GM18508 (cell line): ENCODE results near the gene CEP250.
"Not testable (repeated sequence)": the region's sequence is repeated elsewhere in the genome, so short reads cannot be mapped to it uniquely, and the experiment has no call there.

Source experiments
- ATAC-seq: cut with Tn5 transposase; IDR thresholded peaks from one replicate; pipeline ENCODE4 v1.9.1; 2021; ENCODE audit warnings: moderate number of reproducible peaks; ENCODE audit not compliant: insufficient read depth, unreplicated experiment

Gene CEP250

GRCh38 chr20:35449855-35450254, 5.5 kb upstream of the CEP250 start:
- ATAC-seq, result not testable (repeated sequence)

DNA sequence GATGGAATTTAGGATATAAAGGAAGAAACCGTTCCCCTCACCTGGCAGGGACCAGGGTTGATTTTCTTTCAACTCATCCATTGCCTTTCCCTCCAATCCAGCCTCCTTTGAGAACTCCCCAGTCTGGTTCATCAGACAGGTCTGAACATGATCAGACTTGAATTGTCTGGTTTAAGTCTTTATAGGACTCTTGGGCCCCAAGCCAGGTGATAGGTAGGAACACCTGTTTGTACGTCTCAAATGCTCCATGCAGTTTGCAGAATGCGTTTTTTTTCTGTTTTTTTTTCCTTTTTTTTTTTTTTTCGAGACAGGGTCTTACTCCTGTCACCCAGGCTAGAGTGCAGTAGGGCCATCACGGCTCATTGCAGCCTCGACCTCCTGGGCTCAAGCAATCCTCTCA, 4.1 kb upstream of the CEP250 start:
- no peak for ATAC-seq

- no peak for ATAC-seq
Measured at GRCh38 chr20:35453647-35454046, 1.8 kb upstream of the CEP250 start.

DNA sequence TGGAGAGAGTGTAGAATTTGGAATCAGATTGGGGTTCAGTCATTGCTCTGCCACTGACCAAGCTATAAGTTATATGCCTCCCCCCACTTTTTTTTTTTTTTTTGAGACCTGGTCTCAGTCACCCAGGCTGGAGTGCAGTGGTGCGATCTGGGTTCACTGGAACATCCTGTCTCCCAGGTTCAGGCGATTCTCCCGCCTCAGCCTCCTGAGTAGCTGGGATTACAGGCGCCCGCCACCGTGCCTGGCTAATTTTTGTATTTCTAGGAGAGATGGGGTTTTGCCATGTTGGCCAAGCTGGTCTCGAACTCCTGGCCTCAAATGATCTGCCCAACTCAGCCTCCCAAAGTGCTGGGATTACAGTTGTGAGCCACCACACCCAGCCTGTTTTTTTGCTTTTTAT, 1.3 kb downstream of the CEP250 start:
- ATAC-seq, result not testable (repeated sequence)

DNA sequence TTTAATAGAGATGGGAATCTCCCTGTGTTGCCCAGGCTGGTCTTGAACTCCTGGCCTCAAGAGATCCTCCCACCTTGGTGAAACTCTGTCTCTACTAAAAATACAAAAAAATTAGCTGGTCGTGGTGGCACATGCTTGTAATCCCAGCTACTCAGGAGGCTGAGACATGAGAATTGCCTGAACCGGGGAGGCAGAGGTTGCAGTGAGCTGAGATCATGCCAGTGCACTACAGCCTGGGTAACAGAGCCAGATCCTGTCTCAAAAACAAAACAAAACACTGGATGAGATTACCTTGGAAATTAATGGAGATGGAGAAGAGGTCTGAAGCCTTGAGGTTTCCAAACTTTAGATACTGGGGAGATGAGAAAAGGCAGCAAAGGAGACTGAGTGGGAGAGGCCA, 2.1 kb downstream of the CEP250 start:
- not testable (repeated sequence) for ATAC-seq

DNA sequence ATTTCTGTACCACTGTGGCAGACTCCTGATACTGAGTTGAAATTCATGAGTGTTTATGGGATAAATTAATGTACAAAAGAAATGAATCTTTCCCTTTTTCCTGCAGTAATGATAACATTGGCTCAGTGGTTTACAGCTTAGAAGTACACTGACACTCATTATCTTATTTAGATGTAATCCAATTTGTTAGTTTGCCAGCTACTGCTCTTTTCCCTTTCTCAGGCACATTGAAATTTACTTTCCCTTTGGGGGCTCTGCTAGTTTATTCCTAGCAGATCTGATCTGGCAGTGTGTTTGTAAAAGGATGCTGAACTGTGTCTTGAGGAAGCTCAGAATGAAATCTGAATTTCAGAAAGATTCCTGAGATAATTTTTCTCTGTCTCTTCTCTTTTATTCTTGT, 3.0 kb downstream of the CEP250 start:
- ATAC-seq, result no peak

DNA sequence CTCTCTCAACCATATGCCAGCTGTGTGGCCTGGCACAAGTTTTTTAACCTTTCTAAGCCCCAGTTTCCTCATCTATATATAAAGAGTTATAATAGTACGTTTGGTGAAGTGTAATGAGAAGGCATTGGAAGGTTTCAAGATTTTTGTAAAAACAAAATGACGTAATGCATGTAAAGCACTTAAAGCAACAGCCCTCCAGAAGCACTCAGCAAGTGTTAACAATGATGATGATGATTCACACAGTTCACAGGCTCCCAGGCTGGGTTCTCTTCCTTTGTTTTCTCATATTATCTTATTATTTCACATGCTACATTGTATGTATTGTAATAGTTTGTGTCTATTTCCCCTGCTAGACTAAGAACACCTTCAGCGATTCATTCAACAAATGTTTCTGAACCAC, 6.2 kb downstream of the CEP250 start:
- ATAC-seq, result no peak

- ATAC-seq, result no peak
Measured at GRCh38 chr20:35462351-35462750, 7.0 kb downstream of the CEP250 start.

- no peak for ATAC-seq
Measured at GRCh38 chr20:35463455-35464300, 8.3 kb downstream of the CEP250 start.

DNA sequence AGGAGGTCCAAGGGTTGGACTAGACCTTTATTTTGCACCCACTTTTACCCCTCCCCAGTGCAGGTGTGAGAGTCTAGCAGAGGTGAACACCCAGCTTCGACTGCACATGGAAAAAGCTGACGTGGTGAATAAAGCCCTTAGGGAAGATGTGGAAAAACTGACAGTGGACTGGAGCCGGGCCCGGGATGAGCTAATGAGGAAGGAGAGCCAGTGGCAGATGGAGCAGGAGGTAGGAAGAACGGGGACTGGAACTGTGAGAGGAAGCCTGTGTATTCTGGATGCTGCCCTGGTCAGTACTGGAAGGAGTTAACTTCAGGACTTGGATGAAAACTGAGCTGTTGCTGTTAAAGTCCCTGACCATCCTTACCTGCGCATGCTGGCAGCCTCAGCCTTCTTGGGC, 10.6 kb downstream of the CEP250 start:
- no peak for ATAC-seq

GRCh38 chr20:35466856-35467255, 11.5 kb downstream of the CEP250 start:
- ATAC-seq, result no peak

DNA sequence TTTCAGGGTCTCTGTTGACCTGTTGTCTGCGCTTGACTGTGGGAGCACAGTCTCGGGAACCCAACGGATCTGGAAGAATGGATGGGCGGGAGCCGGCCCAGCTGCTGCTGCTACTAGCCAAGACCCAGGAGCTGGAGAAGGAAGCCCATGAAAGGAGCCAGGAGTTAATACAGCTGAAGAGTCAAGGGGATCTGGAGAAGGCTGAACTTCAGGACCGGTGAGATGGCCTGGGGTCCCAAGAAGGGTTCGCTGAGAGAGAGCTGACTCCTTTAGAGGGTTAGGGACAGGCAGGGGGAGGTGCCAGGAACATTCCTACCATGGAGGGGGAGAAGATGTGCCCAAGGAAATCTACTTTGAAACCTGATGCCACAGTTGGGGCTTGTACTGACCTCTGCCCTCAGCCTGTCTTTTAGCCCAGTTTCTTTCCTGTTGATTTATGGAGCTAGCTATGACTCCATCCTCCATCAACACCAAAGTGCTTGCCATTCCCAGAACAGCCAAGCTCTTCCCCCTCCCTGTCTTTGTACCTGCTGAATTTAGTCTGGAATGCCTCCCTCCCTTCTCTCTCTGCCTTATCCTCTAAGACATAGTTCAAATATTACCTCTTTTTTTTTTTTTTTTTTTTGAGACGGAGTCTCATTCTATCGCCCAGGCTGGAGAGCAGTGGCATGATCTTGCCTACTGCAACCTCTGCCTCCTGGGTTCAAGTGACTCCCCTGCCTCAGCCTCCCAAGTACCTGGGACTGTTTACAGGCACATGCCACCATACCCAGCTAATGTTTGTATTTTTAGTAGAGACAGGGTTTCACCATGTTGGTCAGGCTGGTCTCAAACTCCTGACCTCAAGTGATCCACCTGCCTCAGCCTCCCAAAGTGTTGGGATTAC, 12.2 kb downstream of the CEP250 start:
- ATAC-seq, result no peak

DNA sequence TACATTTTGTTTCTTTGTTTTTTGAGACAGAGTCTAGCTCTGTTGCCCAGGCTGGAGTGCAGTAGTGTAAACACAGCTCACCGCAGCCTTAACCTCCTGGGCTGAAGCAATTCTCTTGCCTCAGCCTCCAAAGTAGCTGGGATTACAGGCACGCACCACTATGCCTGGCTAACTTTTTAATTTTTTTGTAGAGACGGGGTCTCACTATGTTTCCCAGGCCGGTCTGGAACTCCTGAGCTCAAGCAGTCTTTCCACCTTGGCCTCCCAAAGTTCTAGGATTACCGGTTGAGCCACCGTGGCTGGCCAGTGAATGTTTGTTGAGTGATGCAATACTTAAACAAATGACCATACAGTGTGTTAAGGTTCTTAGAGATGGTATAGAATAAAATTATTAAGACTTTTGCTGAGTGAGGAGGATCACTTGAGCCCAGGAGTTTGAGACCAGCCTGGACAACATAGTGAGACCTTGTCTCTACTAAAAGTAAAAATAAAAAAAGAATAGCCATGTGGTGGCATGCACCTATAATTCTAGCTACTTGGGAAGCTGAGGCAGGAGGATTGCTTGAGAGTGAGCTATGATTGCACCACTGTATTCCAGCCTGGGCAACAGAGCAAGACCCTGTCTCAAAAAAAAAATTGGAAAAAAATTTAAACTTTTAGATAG, 13.4 kb downstream of the CEP250 start:
- no peak for ATAC-seq

DNA sequence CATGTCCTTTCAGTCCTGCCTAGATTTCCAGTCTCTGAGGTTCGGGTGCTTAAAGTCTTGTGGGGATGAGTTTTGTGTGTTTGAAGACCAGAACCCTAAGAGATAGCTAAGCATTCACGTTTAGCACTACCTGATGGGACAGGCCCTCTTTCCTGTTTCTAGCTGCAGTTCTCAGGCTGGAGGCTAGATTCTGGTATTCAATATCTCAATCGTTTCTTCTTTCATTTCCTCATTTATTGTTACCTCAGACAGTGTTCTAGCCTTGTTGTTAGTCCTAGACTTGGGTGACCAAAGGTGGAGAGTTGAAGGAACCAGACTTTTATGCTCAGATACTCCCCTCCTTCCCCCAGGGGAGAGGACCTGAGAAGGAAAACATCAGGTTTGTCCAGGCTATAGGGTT, 16.8 kb downstream of the CEP250 start:
- no peak for ATAC-seq

GRCh38 chr20:35473684-35474083, 18.3 kb downstream of the CEP250 start:
- ATAC-seq, result no peak

GRCh38 chr20:35474303-35474871, 19.0 kb downstream of the CEP250 start:
- no peak for ATAC-seq

DNA sequence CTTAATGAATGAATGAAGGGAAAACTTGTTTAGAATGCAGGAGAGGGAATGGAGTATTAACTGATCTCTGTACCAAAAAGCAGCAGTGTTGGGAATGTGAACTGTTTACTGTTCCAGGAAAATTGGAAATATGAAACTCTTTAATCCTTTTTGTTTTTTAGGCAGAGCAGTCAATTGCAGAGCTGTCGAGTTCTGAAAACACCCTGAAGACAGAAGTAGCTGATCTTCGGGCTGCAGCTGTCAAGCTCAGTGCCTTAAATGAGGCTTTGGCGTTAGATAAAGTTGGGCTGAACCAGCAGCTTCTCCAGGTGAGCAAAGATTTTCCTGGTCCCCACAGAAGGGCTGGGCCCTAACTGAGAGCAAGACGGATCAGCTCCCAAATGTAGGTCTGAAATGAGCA, 20.9 kb downstream of the CEP250 start:
- ATAC-seq, result no peak

GRCh38 chr20:35478804-35479472, 23.5 kb downstream of the CEP250 start:
- no peak for ATAC-seq

- ATAC-seq, result no peak
Measured at GRCh38 chr20:35479798-35480197, 24.4 kb downstream of the CEP250 start.

- ATAC-seq, result no peak
Measured at GRCh38 chr20:35487479-35487878, 32.1 kb downstream of the CEP250 start.
